ENCODE data around the gene HSD17B1. TPM values are rescaled to one million over a fixed set of nuclear protein-coding genes. Genes with fewer than 3 reads are reported as not detected.

The HSD17B1 gene
- total and polyA plus RNA-seq, 2 of the 13 experiments (the other 11 are each of a cell fraction or from before 2014, with no cell fraction given): 0.54 to 0.93 TPM

DNA sequence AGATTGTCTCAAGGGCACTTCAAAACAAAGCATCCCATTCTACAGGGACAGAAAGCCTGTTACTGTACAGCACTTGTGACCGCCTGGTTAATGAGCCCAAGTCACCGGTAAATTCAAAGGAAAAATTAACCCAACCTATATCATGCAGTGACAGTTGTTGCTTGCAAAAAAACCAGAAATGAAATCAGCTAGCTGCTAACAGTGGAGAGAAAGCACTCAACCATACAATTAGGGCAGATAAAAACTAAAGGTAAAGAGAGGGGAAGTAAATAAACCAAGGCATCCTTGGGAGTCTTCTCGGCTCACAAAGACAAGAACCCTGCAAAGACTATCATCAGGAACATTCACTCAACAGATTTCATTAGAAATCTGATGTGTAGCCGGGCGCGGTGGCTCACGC is 50.6 kb downstream of the HSD17B1 start:
- FAIRE-seq (no peak), DNase-seq (ENCODE audit: low spot score) (no peak), ATAC-seq (no peak)
- H3K9me3 ChIP-seq (ENCODE audit: low read length): no peaks in the 10 kb centered on the region
- no peaks in the 10 kb centered on the region; a peak in 1 of 5 replicates for H3K27me3 ChIP-seq (ENCODE audit: control insufficient read depth in 1 of 2, insufficient read depth in 2 of 2, low read length in 2 of 2)
- H3K36me3 ChIP-seq (replicated peaks in 1 of 2; ENCODE audit: control insufficient read depth in 1 of 2, insufficient read depth in 2 of 2, low read length in 2 of 2): peaks cover 9 to 17% of the 10 kb centered on the region in 2 experiments; a peak in 2 of 5 replicates
- WGBS (ENCODE audit: low lambda C conversion rate): 96% methylated on average over 7 of the region's 7 CpGs
- intact Hi-C loops (cut with micrococcal nuclease; ENCODE audit: unreplicated experiment): no loop called here
- peaks cover 81% of the 10 kb centered on the region for H3K79me2 ChIP-seq (ENCODE audit: insufficient read depth, low read length)
- no peak overlapping the region for H3K4me3 ChIP-seq (replicated peaks in 1 of 3; ENCODE audit: insufficient read depth in 1 of 3, low read depth in 2 of 3, low read length in 3 of 3)
- POLR2A ChIA-PET: no interaction called here
- H3K9ac ChIP-seq (ENCODE audit: insufficient read depth, low read depth, low read length): no peak overlapping the region
- H3K4me2 ChIP-seq (ENCODE audit: low read depth, low read length): no peak overlapping the region
- BruUV-seq (replicated peaks): no TSS peak
- peaks cover 42% of the 10 kb centered on the region for H3K4me1 ChIP-seq (ENCODE audit: insufficient read depth, low read length)
- no peak overlapping the region for H2AFZ ChIP-seq (ENCODE audit: low read length)
- in situ Hi-C loops (cut with HindIII; ENCODE audit: extremely low pct_ligation_motif_present, low pct_unique_long_range_greater_than_20kb): no loop called here
- peaks cover 12% of the 10 kb centered on the region; the same call in 1 of the 2 replicates for H4K20me1 ChIP-seq (ENCODE audit: insufficient read depth, low read length)
- CTCF ChIA-PET (ENCODE audit: low intra/inter-chr PET ratio, low total read pairs): no interaction called here
- no peak overlapping the region for H3K27ac ChIP-seq (ENCODE audit: extremely low read length, insufficient read depth, low read length)
- no peak for TF ChIP-seq ZNF614 (CRISPR knock-in tag; IDR thresholded peaks at IDR 0.05; ENCODE audit: borderline replicate concordance)
- TF ChIP-seq, protein P1, sequence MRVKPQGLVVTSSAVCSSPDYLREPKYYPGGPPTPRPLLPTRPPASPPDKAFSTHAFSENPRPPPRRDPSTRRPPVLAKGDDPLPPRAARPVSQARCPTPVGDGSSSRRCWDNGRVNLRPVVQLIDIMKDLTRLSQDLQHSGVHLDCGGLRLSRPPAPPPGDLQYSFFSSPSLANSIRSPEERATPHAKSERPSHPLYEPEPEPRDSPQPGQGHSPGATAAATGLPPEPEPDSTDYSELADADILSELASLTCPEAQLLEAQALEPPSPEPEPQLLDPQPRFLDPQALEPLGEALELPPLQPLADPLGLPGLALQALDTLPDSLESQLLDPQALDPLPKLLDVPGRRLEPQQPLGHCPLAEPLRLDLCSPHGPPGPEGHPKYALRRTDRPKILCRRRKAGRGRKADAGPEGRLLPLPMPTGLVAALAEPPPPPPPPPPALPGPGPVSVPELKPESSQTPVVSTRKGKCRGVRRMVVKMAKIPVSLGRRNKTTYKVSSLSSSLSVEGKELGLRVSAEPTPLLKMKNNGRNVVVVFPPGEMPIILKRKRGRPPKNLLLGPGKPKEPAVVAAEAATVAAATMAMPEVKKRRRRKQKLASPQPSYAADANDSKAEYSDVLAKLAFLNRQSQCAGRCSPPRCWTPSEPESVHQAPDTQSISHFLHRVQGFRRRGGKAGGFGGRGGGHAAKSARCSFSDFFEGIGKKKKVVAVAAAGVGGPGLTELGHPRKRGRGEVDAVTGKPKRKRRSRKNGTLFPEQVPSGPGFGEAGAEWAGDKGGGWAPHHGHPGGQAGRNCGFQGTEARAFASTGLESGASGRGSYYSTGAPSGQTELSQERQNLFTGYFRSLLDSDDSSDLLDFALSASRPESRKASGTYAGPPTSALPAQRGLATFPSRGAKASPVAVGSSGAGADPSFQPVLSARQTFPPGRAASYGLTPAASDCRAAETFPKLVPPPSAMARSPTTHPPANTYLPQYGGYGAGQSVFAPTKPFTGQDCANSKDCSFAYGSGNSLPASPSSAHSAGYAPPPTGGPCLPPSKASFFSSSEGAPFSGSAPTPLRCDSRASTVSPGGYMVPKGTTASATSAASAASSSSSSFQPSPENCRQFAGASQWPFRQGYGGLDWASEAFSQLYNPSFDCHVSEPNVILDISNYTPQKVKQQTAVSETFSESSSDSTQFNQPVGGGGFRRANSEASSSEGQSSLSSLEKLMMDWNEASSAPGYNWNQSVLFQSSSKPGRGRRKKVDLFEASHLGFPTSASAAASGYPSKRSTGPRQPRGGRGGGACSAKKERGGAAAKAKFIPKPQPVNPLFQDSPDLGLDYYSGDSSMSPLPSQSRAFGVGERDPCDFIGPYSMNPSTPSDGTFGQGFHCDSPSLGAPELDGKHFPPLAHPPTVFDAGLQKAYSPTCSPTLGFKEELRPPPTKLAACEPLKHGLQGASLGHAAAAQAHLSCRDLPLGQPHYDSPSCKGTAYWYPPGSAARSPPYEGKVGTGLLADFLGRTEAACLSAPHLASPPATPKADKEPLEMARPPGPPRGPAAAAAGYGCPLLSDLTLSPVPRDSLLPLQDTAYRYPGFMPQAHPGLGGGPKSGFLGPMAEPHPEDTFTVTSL (CRISPR knock-in tag; IDR thresholded peaks at IDR 0.05; ENCODE audit: borderline replicate concordance): no peak
- TF ChIP-seq ZNF383 (CRISPR knock-in tag; IDR thresholded peaks at IDR 0.05; ENCODE audit: borderline replicate concordance): no peak
- TF ChIP-seq ERF (CRISPR knock-in tag; IDR thresholded peaks at IDR 0.05): no peak
- no peak for TF ChIP-seq ZFP91 (CRISPR knock-in tag; IDR thresholded peaks at IDR 0.05; ENCODE audit: borderline replicate concordance)
- no peak for TF ChIP-seq RARG (CRISPR knock-in tag; IDR thresholded peaks at IDR 0.05; ENCODE audit: low read depth)
- TF ChIP-seq ZNF644 (CRISPR knock-in tag; IDR thresholded peaks at IDR 0.05; ENCODE audit: low read depth): no peak
- no peak for TF ChIP-seq MYC (CRISPR knock-in tag; IDR thresholded peaks at IDR 0.05; ENCODE audit: borderline replicate concordance)
- TF ChIP-seq ZBTB8A (CRISPR knock-in tag; IDR thresholded peaks at IDR 0.05; ENCODE audit: borderline replicate concordance, low read depth): no peak
- TF ChIP-seq, protein P2, sequence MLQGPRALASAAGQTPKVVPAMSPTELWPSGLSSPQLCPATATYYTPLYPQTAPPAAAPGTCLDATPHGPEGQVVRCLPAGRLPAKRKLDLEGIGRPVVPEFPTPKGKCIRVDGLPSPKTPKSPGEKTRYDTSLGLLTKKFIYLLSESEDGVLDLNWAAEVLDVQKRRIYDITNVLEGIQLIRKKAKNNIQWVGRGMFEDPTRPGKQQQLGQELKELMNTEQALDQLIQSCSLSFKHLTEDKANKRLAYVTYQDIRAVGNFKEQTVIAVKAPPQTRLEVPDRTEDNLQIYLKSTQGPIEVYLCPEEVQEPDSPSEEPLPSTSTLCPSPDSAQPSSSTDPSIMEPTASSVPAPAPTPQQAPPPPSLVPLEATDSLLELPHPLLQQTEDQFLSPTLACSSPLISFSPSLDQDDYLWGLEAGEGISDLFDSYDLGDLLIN (CRISPR knock-in tag; IDR thresholded peaks at IDR 0.05; ENCODE audit: borderline replicate concordance): no peak
- TF ChIP-seq, protein P3, sequence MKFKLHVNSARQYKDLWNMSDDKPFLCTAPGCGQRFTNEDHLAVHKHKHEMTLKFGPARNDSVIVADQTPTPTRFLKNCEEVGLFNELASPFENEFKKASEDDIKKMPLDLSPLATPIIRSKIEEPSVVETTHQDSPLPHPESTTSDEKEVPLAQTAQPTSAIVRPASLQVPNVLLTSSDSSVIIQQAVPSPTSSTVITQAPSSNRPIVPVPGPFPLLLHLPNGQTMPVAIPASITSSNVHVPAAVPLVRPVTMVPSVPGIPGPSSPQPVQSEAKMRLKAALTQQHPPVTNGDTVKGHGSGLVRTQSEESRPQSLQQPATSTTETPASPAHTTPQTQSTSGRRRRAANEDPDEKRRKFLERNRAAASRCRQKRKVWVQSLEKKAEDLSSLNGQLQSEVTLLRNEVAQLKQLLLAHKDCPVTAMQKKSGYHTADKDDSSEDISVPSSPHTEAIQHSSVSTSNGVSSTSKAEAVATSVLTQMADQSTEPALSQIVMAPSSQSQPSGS (CRISPR knock-in tag; IDR thresholded peaks at IDR 0.05): no peak
- TF ChIP-seq SRY (CRISPR knock-in tag; IDR thresholded peaks at IDR 0.05): no peak
- no peak for TF ChIP-seq MLLT10 (CRISPR knock-in tag; IDR thresholded peaks at IDR 0.05)
- TF ChIP-seq ZNF510 (CRISPR knock-in tag; IDR thresholded peaks at IDR 0.05; ENCODE audit: low read depth): no peak
- TF ChIP-seq ZNF282 (IDR thresholded peaks at IDR 0.05; ENCODE audit: partially characterized antibody): no peak
- no peak for TF ChIP-seq RBAK (CRISPR knock-in tag; IDR thresholded peaks at IDR 0.05)
- TF ChIP-seq SIX4 (CRISPR knock-in tag; IDR thresholded peaks at IDR 0.05): no peak
